ENCODE results near the gene ARHGEF11.
"Not testable (repeated sequence)": the region's sequence is repeated elsewhere in the genome, so short reads cannot be mapped to it uniquely, and the experiment has no call there.

The ARHGEF11 gene

GRCh38 chr1:157045250-157046218, at the start of gene ARHGEF11:
Gene ARHGEF11, minus strand, starts transcription at chr1:157045742. Its CDS starts 1,412 bp downstream, at chr1:157044330.
- DNase-seq (ENCODE audit: low spot score): peak; percentile 89

- DNase-seq (ENCODE audit: low spot score): no peak
These were observed 49.5 kb upstream of the ARHGEF11 start for GRCh38 chr1:157095091-157095490.

GRCh38 chr1:157092831-157093230, 47.3 kb upstream of the ARHGEF11 start:
- no peak for DNase-seq (ENCODE audit: low spot score)

- no peak for DNase-seq (ENCODE audit: low spot score)
These were observed 46.2 kb upstream of the ARHGEF11 start for GRCh38 chr1:157091668-157092273.

GRCh38 chr1:157091186-157091585, 45.6 kb upstream of the ARHGEF11 start:
- no peak for DNase-seq (ENCODE audit: low spot score)

GRCh38 chr1:157090771-157091170, 45.2 kb upstream of the ARHGEF11 start:
- no peak for DNase-seq (ENCODE audit: low spot score)

GRCh38 chr1:157090196-157090647, 44.7 kb upstream of the ARHGEF11 start:
- DNase-seq (ENCODE audit: low spot score): peak; percentile 73

- no peak for DNase-seq (ENCODE audit: low spot score)
These were observed 44.2 kb upstream of the ARHGEF11 start for GRCh38 chr1:157089789-157090188.

- DNase-seq (ENCODE audit: low spot score): no peak
These were observed 43.1 kb upstream of the ARHGEF11 start for GRCh38 chr1:157088607-157089006.

GRCh38 chr1:157087030-157087429, 41.5 kb upstream of the ARHGEF11 start:
- DNase-seq (ENCODE audit: low spot score): no peak

GRCh38 chr1:157086299-157086698, 40.8 kb upstream of the ARHGEF11 start:
- no peak for DNase-seq (ENCODE audit: low spot score)

GRCh38 chr1:157085421-157085820, 39.9 kb upstream of the ARHGEF11 start:
- no peak for DNase-seq (ENCODE audit: low spot score)

GRCh38 chr1:157084720-157085119, 39.2 kb upstream of the ARHGEF11 start:
- no peak for DNase-seq (ENCODE audit: low spot score)

- DNase-seq (ENCODE audit: low spot score): no peak
These were observed 36.2 kb upstream of the ARHGEF11 start for GRCh38 chr1:157081707-157082106.

- no peak for DNase-seq (ENCODE audit: low spot score)
These were observed 35.2 kb upstream of the ARHGEF11 start for GRCh38 chr1:157080714-157081113.

- DNase-seq (ENCODE audit: low spot score): no peak
These were observed 31.9 kb upstream of the ARHGEF11 start for GRCh38 chr1:157077394-157077793.

GRCh38 chr1:157073944-157074685, 28.6 kb upstream of the ARHGEF11 start:
- peak; percentile 36 for DNase-seq (ENCODE audit: low spot score)

GRCh38 chr1:157069601-157070000, 24.1 kb upstream of the ARHGEF11 start:
- no peak for DNase-seq (ENCODE audit: low spot score)

GRCh38 chr1:157059241-157059640, 13.7 kb upstream of the ARHGEF11 start:
- DNase-seq (ENCODE audit: low spot score): not testable (repeated sequence)

GRCh38 chr1:157056269-157056668, 10.7 kb upstream of the ARHGEF11 start:
- DNase-seq (ENCODE audit: low spot score): no peak

- not testable (repeated sequence) for DNase-seq (ENCODE audit: low spot score)
These were observed 10.2 kb upstream of the ARHGEF11 start for GRCh38 chr1:157055729-157056128.

GRCh38 chr1:157050836-157051235, 5.3 kb upstream of the ARHGEF11 start:
- DNase-seq (ENCODE audit: low spot score): no peak
